GM19193 (cell line): ENCODE data around the gene TSPAN7.

Source experiments
- POLR2A ChIP-seq: IDR thresholded peaks from 4 replicates; pipeline ENCODE4 v1.6.1; 2011; ENCODE audit not compliant: insufficient read depth, insufficient read length; ENCODE audit errors: extremely low read depth

TSPAN7 gene

GRCh38 chrX:38618180-38618579 is 56.8 kb downstream of the TSPAN7 start:
- no peak for TF ChIP-seq POLR2A

- TF ChIP-seq POLR2A: no peak
Measured at GRCh38 chrX:38620623-38621022, 59.3 kb downstream of the TSPAN7 start.

GRCh38 chrX:38626296-38626695 is 65.0 kb downstream of the TSPAN7 start:
- no peak for TF ChIP-seq POLR2A

GRCh38 chrX:38627683-38628082 is 66.3 kb downstream of the TSPAN7 start:
- no peak for TF ChIP-seq POLR2A

GRCh38 chrX:38628587-38628986 is 67.2 kb downstream of the TSPAN7 start:
- no peak for TF ChIP-seq POLR2A

- no peak for TF ChIP-seq POLR2A
Measured at GRCh38 chrX:38632516-38632915, 71.2 kb downstream of the TSPAN7 start.

GRCh38 chrX:38634665-38635064 is 73.3 kb downstream of the TSPAN7 start:
- TF ChIP-seq POLR2A: no peak

GRCh38 chrX:38636949-38637819 is 75.8 kb downstream of the TSPAN7 start:
- no peak for TF ChIP-seq POLR2A

GRCh38 chrX:38638952-38639529 is 77.7 kb downstream of the TSPAN7 start:
- no peak for TF ChIP-seq POLR2A

- TF ChIP-seq POLR2A: no peak
Measured at GRCh38 chrX:38639730-38640129, 78.4 kb downstream of the TSPAN7 start.

GRCh38 chrX:38641197-38641596 is 79.9 kb downstream of the TSPAN7 start:
- no peak for TF ChIP-seq POLR2A

- no peak for TF ChIP-seq POLR2A
Measured at GRCh38 chrX:38643903-38644302, 82.6 kb downstream of the TSPAN7 start.

- no peak for TF ChIP-seq POLR2A
Measured at GRCh38 chrX:38646129-38646528, 84.8 kb downstream of the TSPAN7 start.

- TF ChIP-seq POLR2A: no peak
Measured at GRCh38 chrX:38649221-38649620, 87.9 kb downstream of the TSPAN7 start.

GRCh38 chrX:38649674-38650647 is 88.6 kb downstream of the TSPAN7 start:
- TF ChIP-seq POLR2A: no peak

- no peak for TF ChIP-seq POLR2A
Measured at GRCh38 chrX:38651625-38652601, 90.6 kb downstream of the TSPAN7 start.
